HCT116 (cell line): ENCODE measurements around the gene MED12. TPM values are rescaled to one million over a fixed set of nuclear protein-coding genes. Genes with fewer than 3 reads are reported as not detected.

ENCODE experiments used
- ATAC-seq: fragments of 200-7000 bp; cut with Tn5 transposase; 2 replicates; pipeline ENCODE4 v1.9.1; 2020; ENCODE audit warnings: mild to moderate bottlenecking, moderate library complexity
- BruUV-seq: library from RNA; stranded (reverse); fragments of 400-500 nt; replicated peaks from 2 replicates; lab custom pipeline; 2021; lab: Mats Ljungman, UMichigan
- CTCF ChIA-PET: fragments of 300-600 bp; sonication (Branson Sonifier 250); formaldehyde crosslinking; loops from one replicate; lab custom pipeline; 2021; ENCODE audit warnings: antibody characterized with exemption; lab: Charles Lee
- POLR2A ChIA-PET: fragments of 300-600, 350-600 bp; sonication (Branson Sonifier 250); formaldehyde crosslinking; loops from one replicate; lab custom pipeline; 2021; ENCODE audit warnings: antibody characterized with exemption; lab: Charles Lee
- RAD21 ChIA-PET, 2 experiments: fragments of 300-600 bp; sonication (Branson Sonifier 250); formaldehyde crosslinking; loops; one replicate each; lab custom pipeline; 2023; ENCODE audit warnings: low total read pairs in 2 of 2; ENCODE audit not compliant: uncharacterized antibody in 2 of 2, unreplicated experiment in 2 of 2, low non-redundant PET in 1 of 2; lab: Charles Lee
- DNase-seq: peaks from one replicate; pipeline ENCODE4 v3.0.0-alpha.2; 2010; ENCODE audit warnings: low read depth, low spot score
- H2AFZ ChIP-seq: fragments of 200-600 bp; shearing (Covaris generic), sonication (generic); 2 replicates; pipeline ENCODE4 v1.6.1; 2017; ENCODE audit warnings: low read depth, mixed run types, mixed read lengths, antibody characterized with exemption, low read length; ENCODE audit not compliant: poor library complexity, severe bottlenecking
- H3K27ac ChIP-seq: 2 replicates; pipeline ENCODE4 v1.5.1; 2012; ENCODE audit warnings: low read depth, low read length
- H3K27me3 ChIP-seq: fragments of 200-600 bp; sonication (generic); 2 replicates; pipeline ENCODE4 v1.6.1; 2016; ENCODE audit warnings: mixed run types, low read length, mixed read lengths; ENCODE audit not compliant: insufficient read depth
- H3K36me3 ChIP-seq, 2 experiments: fragments of 200-500 bp in 1 of 2; fragments of 200-600 bp in 1 of 2; sonication (Bioruptor generic) in 1 of 2; sonication (generic) in 1 of 2; 2 replicates each; pipeline versions ENCODE4 v1.5.1 to v1.6.1; 2014 to 2016; ENCODE audit warnings: low read length in 2 of 2, inconsistent platforms in 1 of 2, mixed read lengths in 1 of 2, mixed run types in 1 of 2; ENCODE audit not compliant: insufficient read depth in 2 of 2, control insufficient read depth in 1 of 2
- H3K4me1 ChIP-seq, 2 experiments: fragments of 200-600 bp in 1 of 2; sonication (generic) in 1 of 2; 2 replicates each; pipeline versions ENCODE4 v1.5.1 to v1.6.1; 2012 to 2017; ENCODE audit warnings: low read length in 2 of 2, inconsistent platforms in 1 of 2, mild to moderate bottlenecking in 1 of 2, mixed read lengths in 1 of 2, mixed run types in 1 of 2, moderate library complexity in 1 of 2; ENCODE audit not compliant: insufficient read depth in 2 of 2, control insufficient read depth in 1 of 2
- H3K4me2 ChIP-seq: fragments of 200-600 bp; sonication (generic); 2 replicates; pipeline ENCODE4 v1.6.1; 2017; ENCODE audit warnings: mixed run types, low read length, mixed read lengths
- H3K4me3 ChIP-seq, 2 experiments: fragments of 200-600 bp in 1 of 2; sonication (generic) in 1 of 2; replicated peaks in 1 of 2; 2 replicates each; pipeline ENCODE4 v1.5.1; 2011 to 2016; ENCODE audit warnings: low read length in 2 of 2, control low read depth in 1 of 2, low read depth in 1 of 2, mild to moderate bottlenecking in 1 of 2, mixed read lengths in 1 of 2, mixed run types in 1 of 2
- H3K79me2 ChIP-seq: fragments of 200-600 bp; sonication (generic); 2 replicates; pipeline ENCODE4 v1.6.1; 2017; ENCODE audit warnings: mild to moderate bottlenecking, mixed run types, low read length, moderate library complexity, mixed read lengths; ENCODE audit not compliant: insufficient read depth
- H3K9ac ChIP-seq: fragments of 200-600 bp; sonication (generic); 2 replicates; pipeline ENCODE4 v1.6.1; 2016; ENCODE audit warnings: low read length, mixed read lengths
- H3K9me2 ChIP-seq: fragments of 200-600 bp; sonication (generic), shearing (Covaris generic); 2 replicates; pipeline ENCODE4 v1.6.1; 2017; ENCODE audit warnings: mixed run types, mild to moderate bottlenecking, moderate library complexity; ENCODE audit not compliant: insufficient read depth
- H3K9me3 ChIP-seq, 2 experiments: fragments of 200-500 bp in 1 of 2; fragments of 200-600 bp in 1 of 2; sonication (Bioruptor generic) in 1 of 2; sonication (generic) in 1 of 2; 2 replicates each; pipeline ENCODE4 v1.6.1; 2014 to 2017; ENCODE audit warnings: low read length in 2 of 2, mixed read lengths in 2 of 2, inconsistent platforms in 1 of 2, low read depth in 1 of 2, mild to moderate bottlenecking in 1 of 2, mixed run types in 1 of 2, moderate library complexity in 1 of 2; ENCODE audit not compliant: control insufficient read depth in 1 of 2, insufficient read depth in 1 of 2
- H4K20me1 ChIP-seq: fragments of 200-600 bp; sonication (generic), shearing (Covaris generic); 2 replicates; pipeline ENCODE4 v1.6.1; 2017; ENCODE audit warnings: mixed run types, mild to moderate bottlenecking, moderate library complexity; ENCODE audit not compliant: insufficient read depth
- CBX3 ChIP-seq: IDR thresholded peaks from 2 replicates; pipeline ENCODE4 v1.6.1; 2012; ENCODE audit warnings: low read depth
- EGR1 ChIP-seq: IDR thresholded peaks from 2 replicates; pipeline ENCODE4 v1.6.1; 2012; ENCODE audit warnings: low read depth
- ELF1 ChIP-seq: IDR thresholded peaks from 2 replicates; pipeline ENCODE4 v1.6.1; 2012; ENCODE audit warnings: low read depth, borderline replicate concordance
- POLR2AphosphoS5 ChIP-seq: IDR thresholded peaks from 2 replicates; pipeline ENCODE4 v1.6.1; 2011; ENCODE audit warnings: mild to moderate bottlenecking, low read depth, low read length, moderate library complexity
- intact Hi-C: fragments of 100-400 bp; cut with micrococcal nuclease; formaldehyde crosslinking; loops from 2 replicates; pipeline ENCODE4 v1.10.0; 2022
- total RNA-seq: library from RNA; stranded (reverse); gene quantifications from one replicate; pipeline ENCODE4 v1.2.1, GENCODE V29; 2021; ENCODE audit not compliant: unreplicated experiment
- TF ChIP-seq, protein P1 (sequence below): IDR thresholded peaks from 2 replicates; pipeline ENCODE4 v1.6.1; 2011; ENCODE audit warnings: mild to moderate bottlenecking, low read length, moderate library complexity; ENCODE audit not compliant: insufficient replicate concordance; ENCODE audit errors: extremely low read depth
- TF ChIP-seq, protein P2 (sequence below), 3 experiments: fragments of 200-600 bp in 1 of 3; sonication (generic) in 1 of 3; IDR thresholded peaks in 2 of 3; conservative IDR thresholded peaks in 1 of 3; 2 replicates each; pipeline ENCODE4 v1.5.1; 2012 to 2017; ENCODE audit warnings: low read depth in 2 of 3, low read length in 2 of 3, antibody characterized with exemption in 1 of 3, borderline replicate concordance in 1 of 3, control low read depth in 1 of 3, mild to moderate bottlenecking in 1 of 3, mixed read lengths in 1 of 3, mixed run types in 1 of 3, moderate library complexity in 1 of 3; ENCODE audit not compliant: insufficient read depth in 1 of 3

MED12 gene
- total RNA-seq, 1 experiment from 2014 or later = 32.8 TPM

DNA sequence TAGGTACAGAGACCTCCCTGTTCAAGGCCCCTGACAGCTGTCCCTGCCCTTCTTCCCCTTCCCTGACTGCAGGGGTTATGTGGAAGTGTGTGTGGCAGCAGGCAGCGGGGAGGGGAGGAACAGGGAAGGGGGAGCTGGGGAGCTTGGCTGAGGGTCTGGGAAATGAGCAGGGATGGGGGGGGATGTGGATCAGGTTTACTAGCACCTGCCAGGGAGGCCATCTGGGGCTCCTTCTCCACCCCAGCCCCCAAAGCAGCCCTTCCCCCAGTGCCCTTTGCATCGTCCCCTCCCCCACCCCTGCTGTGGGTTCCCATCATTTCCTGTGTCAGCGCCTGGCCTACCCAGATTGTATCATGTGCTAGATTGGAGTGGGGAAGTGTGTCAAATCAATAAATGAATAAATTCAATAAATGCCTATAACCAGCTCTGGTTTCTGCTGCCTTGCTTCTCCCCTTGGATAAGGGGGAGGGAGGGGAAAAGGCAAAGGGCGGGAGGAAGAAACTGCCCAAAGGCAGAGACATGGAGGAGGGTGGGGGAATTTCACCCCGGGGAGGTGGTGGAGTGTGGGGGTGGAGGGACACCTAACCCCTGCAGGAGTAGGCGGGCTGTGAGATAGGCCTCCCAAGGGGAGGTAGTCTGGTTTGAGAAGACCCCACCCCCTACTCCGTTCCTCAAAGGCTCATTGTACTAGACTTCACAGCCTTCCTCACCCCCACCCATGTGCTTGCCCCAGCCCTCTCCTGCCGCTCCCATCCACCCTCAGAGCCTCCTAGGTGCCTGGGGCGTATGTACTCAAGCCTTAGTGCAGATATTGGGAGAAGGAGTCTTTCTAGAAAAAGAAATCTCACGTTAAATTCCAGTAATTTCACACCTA lies 15.0 kb upstream of the MED12 start:
- H3K36me3 ChIP-seq = no peaks in the 10 kb centered on the region
- H3K9ac ChIP-seq = no peak overlapping the region
- no peak for ATAC-seq
- no peaks in the 10 kb centered on the region for H3K9me3 ChIP-seq
- no TSS peak for BruUV-seq
- CTCF ChIA-PET = no interaction called here
- H3K4me3 ChIP-seq = no peak overlapping the region
- H3K79me2 ChIP-seq = no peaks in the 10 kb centered on the region
- POLR2A ChIA-PET = no interaction called here
- RAD21 ChIA-PET = no interaction called here
- no peak overlapping the region for H3K4me2 ChIP-seq
- H3K9me2 ChIP-seq = no peaks in the 10 kb centered on the region
- no peak overlapping the region for H2AFZ ChIP-seq
- H3K27ac ChIP-seq = no peak overlapping the region
- DNase-seq = no peak
- H3K4me1 ChIP-seq = peaks cover 0 to 3% of the 10 kb centered on the region in 2 experiments; a peak in 1 of 4 replicates
- TF ChIP-seq CBX3 = no peak
- TF ChIP-seq, protein P1, sequence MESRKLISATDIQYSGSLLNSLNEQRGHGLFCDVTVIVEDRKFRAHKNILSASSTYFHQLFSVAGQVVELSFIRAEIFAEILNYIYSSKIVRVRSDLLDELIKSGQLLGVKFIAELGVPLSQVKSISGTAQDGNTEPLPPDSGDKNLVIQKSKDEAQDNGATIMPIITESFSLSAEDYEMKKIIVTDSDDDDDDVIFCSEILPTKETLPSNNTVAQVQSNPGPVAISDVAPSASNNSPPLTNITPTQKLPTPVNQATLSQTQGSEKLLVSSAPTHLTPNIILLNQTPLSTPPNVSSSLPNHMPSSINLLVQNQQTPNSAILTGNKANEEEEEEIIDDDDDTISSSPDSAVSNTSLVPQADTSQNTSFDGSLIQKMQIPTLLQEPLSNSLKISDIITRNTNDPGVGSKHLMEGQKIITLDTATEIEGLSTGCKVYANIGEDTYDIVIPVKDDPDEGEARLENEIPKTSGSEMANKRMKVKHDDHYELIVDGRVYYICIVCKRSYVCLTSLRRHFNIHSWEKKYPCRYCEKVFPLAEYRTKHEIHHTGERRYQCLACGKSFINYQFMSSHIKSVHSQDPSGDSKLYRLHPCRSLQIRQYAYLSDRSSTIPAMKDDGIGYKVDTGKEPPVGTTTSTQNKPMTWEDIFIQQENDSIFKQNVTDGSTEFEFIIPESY = no peak
- no peak for TF ChIP-seq POLR2AphosphoS5
- TF ChIP-seq, protein P2, sequence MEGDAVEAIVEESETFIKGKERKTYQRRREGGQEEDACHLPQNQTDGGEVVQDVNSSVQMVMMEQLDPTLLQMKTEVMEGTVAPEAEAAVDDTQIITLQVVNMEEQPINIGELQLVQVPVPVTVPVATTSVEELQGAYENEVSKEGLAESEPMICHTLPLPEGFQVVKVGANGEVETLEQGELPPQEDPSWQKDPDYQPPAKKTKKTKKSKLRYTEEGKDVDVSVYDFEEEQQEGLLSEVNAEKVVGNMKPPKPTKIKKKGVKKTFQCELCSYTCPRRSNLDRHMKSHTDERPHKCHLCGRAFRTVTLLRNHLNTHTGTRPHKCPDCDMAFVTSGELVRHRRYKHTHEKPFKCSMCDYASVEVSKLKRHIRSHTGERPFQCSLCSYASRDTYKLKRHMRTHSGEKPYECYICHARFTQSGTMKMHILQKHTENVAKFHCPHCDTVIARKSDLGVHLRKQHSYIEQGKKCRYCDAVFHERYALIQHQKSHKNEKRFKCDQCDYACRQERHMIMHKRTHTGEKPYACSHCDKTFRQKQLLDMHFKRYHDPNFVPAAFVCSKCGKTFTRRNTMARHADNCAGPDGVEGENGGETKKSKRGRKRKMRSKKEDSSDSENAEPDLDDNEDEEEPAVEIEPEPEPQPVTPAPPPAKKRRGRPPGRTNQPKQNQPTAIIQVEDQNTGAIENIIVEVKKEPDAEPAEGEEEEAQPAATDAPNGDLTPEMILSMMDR (IDR thresholded peaks at IDR 0.05 in 2 of 3, conservative IDR thresholded peaks at IDR 0.05 in 1 of 3; ENCODE audit: borderline replicate concordance in 1 of 3, insufficient read depth in 1 of 3, low read depth in 2 of 3, low read length in 2 of 3) = no peak
- TF ChIP-seq ELF1 = no peak
- TF ChIP-seq EGR1 = no peak
- TF ChIP-seq, all 23 proteins: peak for 0
- Histone ChIP-seq H4K20me1 (no peaks in the 10 kb centered on the region), H3K27me3 (no peaks in the 10 kb centered on the region)
- intact Hi-C loops = no loop called here
